HG02571 (cell line): ENCODE data around the gene METTL22.
"Not testable (repeated sequence)": the region's sequence is repeated elsewhere in the genome, so short reads cannot be mapped to it uniquely, and the experiment has no call there.

Experiments used
- ATAC-seq: cut with Tn5 transposase; IDR thresholded peaks from one replicate; pipeline ENCODE4 v1.9.1; 2021; ENCODE audit warnings: mild to moderate bottlenecking, moderate library complexity; ENCODE audit not compliant: unreplicated experiment

The METTL22 gene

GRCh38 chr16:8631373-8631772 lies 9.9 kb downstream of the METTL22 start:
- ATAC-seq, result no peak

- ATAC-seq, result no peak
These were observed 10.4 kb downstream of the METTL22 start for GRCh38 chr16:8631818-8632465.

- no peak for ATAC-seq
These were observed 11.2 kb downstream of the METTL22 start for GRCh38 chr16:8632675-8633182.

DNA sequence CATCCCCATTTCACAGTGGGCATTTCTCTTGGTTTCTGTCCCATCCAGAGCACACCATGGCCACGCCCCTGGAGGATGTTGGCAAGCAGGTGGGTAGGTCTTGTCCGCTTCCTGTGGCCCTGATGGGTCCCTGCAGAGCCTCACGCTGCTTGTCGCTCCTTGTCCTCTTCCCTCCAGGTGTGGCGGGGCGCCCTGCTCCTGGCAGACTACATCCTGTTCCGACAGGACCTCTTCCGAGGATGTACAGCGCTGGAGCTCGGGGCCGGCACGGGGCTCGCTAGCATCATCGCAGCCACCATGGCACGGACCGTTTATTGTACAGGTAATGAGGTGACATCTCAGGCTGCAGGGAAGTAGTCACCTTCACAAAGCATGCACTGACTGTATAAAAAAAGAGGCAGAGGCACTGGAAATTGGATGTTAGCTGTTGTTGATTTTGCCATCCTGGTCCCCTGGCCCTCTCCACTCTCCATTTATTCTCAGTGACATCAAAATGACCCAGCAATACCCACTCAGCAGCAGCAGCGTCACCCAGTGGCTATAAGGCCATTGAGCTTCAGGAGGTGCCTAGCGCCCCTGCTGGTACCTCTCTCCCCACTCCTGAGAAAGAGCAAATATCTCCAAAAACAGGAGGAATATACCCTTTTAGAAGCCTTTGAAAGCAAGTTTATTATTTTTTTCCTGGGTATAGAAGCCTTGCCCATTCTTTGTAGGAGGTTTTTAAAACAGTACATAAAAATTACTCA lies 13.7 kb downstream of the METTL22 start:
- ATAC-seq, result no peak

GRCh38 chr16:8639694-8640093 lies 18.2 kb downstream of the METTL22 start:
- no peak for ATAC-seq

DNA sequence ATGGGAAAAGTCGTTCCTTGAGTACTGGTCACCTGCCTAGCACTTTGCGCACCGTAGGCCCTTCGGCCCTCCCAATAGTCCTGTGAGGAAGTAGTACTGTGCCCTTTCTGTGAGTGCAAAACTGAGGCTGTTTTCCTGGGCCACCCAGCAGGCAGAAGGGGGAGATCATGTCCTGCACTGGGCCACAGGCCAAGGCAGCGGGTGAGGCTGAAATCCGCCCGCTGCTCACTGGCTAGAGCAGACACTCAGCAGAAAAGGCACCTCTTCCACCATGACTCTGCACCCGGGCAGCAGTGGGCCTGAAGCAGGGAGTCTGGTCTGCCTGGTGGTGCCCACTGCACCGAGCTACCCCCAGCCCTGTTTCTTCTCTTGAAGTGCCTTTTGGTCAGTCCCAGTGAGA lies 20.2 kb downstream of the METTL22 start:
- no peak for ATAC-seq

DNA sequence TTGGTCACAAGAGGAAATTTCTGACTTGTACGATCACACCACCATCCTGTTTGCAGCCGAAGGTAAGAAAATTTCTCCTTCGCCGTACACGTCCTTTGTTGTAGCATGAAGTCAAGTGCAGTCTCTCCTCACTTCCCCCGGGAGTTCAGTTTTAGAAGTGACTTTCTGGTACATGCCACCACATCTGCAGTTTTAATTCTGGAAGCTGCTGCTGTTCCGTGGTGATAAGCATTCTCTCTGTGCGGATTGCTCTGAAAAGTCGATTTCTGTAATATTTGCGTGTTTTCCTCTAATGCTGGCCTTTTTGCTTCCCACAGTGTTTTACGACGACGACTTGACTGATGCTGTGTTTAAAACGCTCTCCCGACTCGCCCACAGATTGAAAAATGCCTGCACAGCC lies 20.6 kb downstream of the METTL22 start:
- no peak for ATAC-seq

GRCh38 chr16:8644211-8645140 lies 23.0 kb downstream of the METTL22 start:
- no peak for ATAC-seq

DNA sequence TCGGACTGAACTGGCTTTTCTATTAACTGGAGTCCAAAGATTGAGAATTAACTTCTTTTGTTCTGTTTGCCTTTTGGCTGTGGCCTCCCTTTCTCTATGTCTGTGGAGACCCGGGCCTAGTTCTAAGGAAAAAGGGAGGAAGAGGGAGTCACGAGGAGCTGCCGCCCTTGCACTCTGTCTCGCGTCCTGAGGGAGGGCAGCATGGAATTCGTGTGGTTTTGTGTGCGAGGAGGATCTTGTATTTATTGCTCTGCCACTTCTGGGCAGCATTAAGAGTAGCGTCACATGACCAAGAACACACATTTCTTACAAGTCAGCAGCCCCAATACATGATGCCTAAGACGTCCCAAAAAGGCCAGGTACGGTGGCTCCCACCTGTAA lies 23.6 kb downstream of the METTL22 start:
- ATAC-seq, result no peak

DNA sequence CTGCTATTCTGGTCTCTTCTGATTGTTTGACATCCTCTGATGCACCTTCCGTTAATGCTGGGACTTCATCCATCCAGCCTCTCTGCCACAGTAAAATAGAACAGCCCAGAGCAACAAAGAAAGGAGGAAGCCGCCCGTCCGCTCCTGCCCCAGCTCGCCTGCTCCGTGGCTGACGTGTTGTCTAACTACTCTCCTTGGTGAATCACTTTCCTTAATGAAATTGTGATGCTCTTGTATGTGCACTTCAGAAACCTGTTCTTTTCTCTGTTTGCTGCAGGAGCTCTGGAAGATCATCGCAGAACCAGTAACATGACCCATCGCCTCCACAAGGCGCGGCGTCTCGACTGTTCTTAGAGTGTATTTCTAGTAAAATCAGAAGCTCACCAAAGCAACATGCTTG lies 24.3 kb downstream of the METTL22 start:
- ATAC-seq, result no peak

- no peak for ATAC-seq
These were observed 25.0 kb downstream of the METTL22 start for GRCh38 chr16:8646326-8647053.

GRCh38 chr16:8647721-8648318 lies 26.3 kb downstream of the METTL22 start:
- ATAC-seq, result no peak

DNA sequence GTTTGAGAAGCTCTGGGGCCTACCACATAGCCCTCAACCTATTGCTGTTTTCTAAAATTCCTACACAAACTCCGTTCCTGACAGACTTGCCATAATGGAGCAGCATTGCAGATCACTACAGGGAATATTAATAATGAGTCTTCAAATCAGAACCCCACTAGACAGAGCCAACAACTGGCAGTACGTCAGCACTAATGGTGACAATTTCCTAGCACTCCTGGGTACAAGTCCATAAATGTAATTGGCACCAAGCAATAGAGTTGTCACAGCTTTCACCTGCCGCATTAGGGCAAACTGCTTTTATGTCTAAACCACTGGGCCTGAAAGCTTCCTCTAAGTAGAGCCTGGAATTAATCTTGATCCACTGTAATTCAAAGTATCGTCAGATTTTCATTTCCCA lies 27.4 kb downstream of the METTL22 start:
- no peak for ATAC-seq

DNA sequence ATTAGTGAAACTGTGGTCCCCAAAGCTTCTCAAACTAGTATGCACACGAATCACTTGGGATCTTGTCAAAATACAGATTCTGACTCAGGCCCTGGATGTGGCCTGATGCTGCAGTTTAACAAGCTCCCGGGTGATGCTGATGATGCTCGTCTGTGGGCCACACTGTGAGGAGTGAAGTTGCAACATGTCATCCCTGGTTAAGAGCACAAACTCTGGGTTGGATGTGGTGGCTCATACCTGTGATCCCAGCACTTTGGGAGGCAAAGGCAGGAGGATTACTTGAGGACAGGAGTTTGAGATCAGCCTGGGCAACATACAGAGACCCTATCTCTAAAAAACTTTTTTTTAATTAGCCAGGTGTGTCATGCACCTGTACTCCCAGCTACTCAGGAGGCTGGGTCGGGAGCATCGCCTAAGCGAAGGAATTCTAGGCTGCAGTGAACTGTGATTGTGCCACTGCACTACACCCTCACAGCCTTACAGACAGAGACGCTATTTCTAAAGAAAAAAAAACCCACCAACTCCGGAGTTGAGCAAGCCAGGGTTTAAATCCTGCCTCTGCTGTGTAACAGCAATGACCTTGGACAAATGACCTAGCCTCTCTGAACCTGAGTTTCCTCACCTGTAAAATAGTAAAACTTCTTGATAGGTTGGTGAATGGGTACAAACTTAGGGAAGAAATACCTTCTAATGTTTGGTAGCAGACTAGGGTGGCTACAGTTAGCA lies 28.5 kb downstream of the METTL22 start:
- ATAC-seq, result no peak

GRCh38 chr16:8651958-8652357 lies 30.5 kb downstream of the METTL22 start:
- ATAC-seq, result not testable (repeated sequence)

DNA sequence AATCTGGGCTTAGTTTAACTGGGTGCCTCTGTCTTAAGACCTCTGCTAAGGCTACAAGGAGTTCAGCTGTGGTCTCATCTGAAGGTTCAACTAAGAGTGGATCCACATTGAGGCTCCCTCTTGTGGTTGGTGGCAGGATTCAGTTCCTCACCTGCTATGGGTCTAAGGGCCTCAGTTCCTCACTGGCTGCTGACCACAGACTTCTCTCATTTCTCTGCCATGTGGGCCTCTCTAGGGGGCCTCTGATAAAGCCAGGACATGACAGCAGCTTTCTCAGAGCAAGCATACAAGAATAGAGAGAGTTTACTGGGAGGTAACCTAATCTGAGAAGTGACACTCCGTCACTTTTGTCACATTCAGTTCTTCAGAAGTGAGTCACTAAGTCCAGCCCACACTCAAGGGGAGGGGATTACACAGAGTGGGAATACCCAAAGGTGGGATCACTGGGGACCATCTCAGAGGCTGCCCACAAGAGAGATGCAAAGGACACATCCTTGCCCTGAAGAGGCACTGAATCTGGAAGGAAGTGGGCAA lies 33.8 kb downstream of the METTL22 start:
- no peak for ATAC-seq

DNA sequence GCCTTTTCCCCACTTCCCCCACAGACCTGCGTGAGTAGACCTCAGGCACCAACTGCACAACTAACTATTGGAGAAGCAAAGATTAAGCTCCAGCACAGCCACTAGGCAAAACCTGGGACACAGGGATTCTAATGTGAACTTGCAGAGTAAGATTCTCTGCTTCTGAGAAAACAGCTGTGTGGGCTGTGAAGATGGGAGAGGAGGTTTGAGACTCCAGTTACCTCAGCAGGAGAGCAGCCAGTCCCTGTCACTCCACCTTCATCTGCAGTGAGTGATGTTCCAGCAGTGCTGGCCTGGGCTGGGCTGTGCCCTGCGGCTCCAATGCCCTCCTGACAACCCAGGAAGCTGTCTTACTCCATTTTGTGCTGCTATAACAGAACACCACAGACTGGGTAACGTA lies 34.9 kb downstream of the METTL22 start:
- ATAC-seq, result no peak

DNA sequence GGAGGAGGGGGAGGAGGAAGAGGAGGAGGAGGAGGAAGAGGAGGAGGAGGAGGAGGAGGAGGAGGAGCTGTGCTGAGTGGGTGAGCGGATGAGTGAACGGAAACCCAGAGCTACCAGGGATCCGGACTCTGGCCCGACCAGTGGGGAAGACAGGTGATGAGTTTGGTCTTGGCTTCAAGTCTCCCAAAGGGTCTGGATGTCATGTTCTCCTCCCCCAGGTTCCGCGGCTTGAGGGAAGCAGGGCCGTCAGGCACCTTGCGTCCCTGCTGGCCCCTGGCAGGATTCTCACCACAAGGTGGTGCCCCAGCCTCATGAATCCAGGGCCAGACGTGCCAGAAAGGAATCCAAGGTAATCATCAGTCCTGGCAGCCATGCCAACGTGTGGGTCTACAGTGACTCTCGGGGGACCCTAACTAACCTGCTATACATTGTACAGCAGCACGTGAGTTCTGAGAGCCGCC lies 39.4 kb downstream of the METTL22 start:
- no peak for ATAC-seq

GRCh38 chr16:8661703-8662102 lies 40.2 kb downstream of the METTL22 start:
- ATAC-seq, result no peak
